Left lung (tissue), 10 donors: Measurements from ENCODE around the gene CACNA1C. TPM values are rescaled to one million over a fixed set of nuclear protein-coding genes. Genes with fewer than 3 reads are reported as not detected.

ENCODE experiments used
- ATAC-seq: fragments of 200-7000 bp; cut with Tn5 transposase; one replicate; pipeline ENCODE4 v1.9.1; 2020; ENCODE audit warnings: moderate library complexity
- DNase-seq, 4 donors: peaks; one replicate each; pipeline ENCODE4 v3.0.0-alpha.2; 2013 to 2020
- H3K27ac ChIP-seq, 2 donors: fragments of 200-600 bp; sonication (generic) in 1 of 2; one replicate each; pipeline versions ENCODE4 v1.5.0 to v1.8.0; 2020 to 2021
- H3K27me3 ChIP-seq, 2 donors: fragments of 200-600 bp; sonication (generic) in 1 of 2; one replicate each; pipeline versions ENCODE4 v1.5.0 to v1.8.0; 2020 to 2021
- H3K36me3 ChIP-seq, 2 donors: fragments of 200-600 bp; sonication (generic) in 1 of 2; one replicate each; pipeline versions ENCODE4 v1.5.0 to v1.8.0; 2020 to 2021
- H3K4me1 ChIP-seq, 2 donors: fragments of 200-600 bp; one replicate each; pipeline ENCODE4 v1.8.0; 2021
- H3K4me3 ChIP-seq, 2 donors: fragments of 200-600 bp; sonication (generic) in 1 of 2; one replicate each; pipeline versions ENCODE4 v1.5.0 to v1.8.0; 2020 to 2021; ENCODE audit warnings: mild to moderate bottlenecking in 1 of 2
- H3K9me3 ChIP-seq, 2 donors: fragments of 200-600 bp; sonication (generic) in 1 of 2; one replicate each; pipeline versions ENCODE4 v1.5.0 to v1.8.0; 2020 to 2021
- intact Hi-C, 2 donors: fragments of 100-400 bp; cut with DNase I; formaldehyde crosslinking; loops; one replicate each; pipeline versions ENCODE4 v1.11.2 to v1.14.2; 2022
- polyA plus RNA-seq, 6 donors: library from polyadenylated mRNA; unstranded; fragments of 120-200 nt; gene quantifications; one replicate each; pipeline ENCODE4 v1.2.1, GENCODE V29; 2013; ENCODE audit not compliant: insufficient read length in 6 of 6
- total RNA-seq, 2 donors: library from RNA; stranded (reverse); fragmentation: NEBNext Ultra II Directional; extraction: Animal tissue kit (Norgen Biotek cat#: 25700); gene quantifications; one replicate each; pipeline ENCODE4 v1.2.1, GENCODE V29; 2021
- TF ChIP-seq, protein P1 (sequence below), 2 donors: fragments of 200-600 bp; sonication (generic) in 1 of 2; IDR thresholded peaks; one replicate each; pipeline versions ENCODE4 v1.5.0 to v1.8.0; 2021; ENCODE audit warnings: antibody characterized with exemption in 2 of 2
- donor health status: DM: no; HTN: yes; CAD: no.
- donor health status: DM: no; HTN: no; CAD: no.

CACNA1C gene
- total and polyA plus RNA-seq, 8 donors = 11.9 to 21.9 (median 14.2) TPM

DNA sequence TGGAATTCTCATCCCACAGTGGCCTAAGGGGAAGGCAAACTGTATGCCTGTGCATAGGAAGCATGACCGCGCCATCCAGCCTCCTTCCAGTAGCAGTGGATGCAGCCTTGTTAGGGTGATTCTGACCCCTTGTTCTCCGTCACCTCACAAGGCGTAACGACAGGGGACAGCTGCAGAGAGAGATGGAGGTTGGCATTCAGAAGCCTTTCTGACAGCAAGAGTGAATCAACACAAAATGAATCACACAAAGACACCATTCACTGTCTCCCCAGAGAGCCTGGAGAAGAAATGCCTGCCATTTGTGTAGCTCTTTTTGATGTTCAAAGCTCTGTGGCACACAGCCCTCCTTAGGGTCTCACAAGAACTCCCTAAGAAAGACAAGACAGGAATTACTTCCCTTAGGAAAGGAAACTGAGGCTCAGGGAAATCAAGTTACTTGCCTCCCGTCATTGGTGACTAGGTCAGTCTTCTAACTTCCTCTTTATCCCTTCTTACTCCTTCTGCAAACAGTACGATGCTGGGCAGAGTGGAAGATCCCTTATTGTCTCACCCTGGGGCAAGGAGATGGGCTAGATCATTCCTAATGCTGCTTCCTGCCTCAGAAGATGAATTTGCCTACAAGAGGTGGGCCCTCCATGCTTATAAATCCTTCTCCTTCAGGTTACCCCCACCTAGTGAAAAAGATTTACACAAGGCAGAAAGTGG is 280.9 kb downstream of the CACNA1C start:
- Histone ChIP-seq H3K4me1 (peaks cover 4 to 51% of the 10 kb centered on the region in 2 donors), H3K27me3 (no peaks in the 10 kb centered on the region), H3K9me3 (no peaks in the 10 kb centered on the region), H3K36me3 (no peaks in the 10 kb centered on the region), H3K27ac (no peak overlapping the region), H3K4me3 (no peak overlapping the region)
- TF ChIP-seq, protein P1, sequence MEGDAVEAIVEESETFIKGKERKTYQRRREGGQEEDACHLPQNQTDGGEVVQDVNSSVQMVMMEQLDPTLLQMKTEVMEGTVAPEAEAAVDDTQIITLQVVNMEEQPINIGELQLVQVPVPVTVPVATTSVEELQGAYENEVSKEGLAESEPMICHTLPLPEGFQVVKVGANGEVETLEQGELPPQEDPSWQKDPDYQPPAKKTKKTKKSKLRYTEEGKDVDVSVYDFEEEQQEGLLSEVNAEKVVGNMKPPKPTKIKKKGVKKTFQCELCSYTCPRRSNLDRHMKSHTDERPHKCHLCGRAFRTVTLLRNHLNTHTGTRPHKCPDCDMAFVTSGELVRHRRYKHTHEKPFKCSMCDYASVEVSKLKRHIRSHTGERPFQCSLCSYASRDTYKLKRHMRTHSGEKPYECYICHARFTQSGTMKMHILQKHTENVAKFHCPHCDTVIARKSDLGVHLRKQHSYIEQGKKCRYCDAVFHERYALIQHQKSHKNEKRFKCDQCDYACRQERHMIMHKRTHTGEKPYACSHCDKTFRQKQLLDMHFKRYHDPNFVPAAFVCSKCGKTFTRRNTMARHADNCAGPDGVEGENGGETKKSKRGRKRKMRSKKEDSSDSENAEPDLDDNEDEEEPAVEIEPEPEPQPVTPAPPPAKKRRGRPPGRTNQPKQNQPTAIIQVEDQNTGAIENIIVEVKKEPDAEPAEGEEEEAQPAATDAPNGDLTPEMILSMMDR (IDR thresholded peaks at IDR 0.05) = no peak
- ATAC-seq (no peak), DNase-seq (no peak)
- intact Hi-C loops = no loop called here

DNA sequence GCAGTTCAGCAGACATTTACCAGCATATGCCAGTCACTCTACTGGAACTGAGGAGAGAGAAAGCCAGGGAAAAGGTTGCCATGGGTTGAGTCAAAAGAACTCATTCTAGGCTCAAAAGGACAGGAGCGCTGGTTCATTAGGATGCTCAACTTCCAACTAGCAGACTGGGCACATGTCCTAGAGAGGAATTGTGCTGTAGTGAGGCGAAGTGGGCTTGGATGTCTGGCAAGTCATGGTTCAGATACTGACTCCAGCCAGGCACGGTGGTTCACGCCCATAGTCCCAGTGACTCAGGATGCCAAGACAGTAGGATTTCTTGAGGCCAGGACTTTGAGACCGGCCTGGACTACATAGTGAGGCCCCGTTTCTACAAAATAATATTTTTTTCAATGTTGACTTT is 281.5 kb downstream of the CACNA1C start:
- intact Hi-C loops = no loop called here
- Histone ChIP-seq H3K27me3 (no peaks in the 10 kb centered on the region), H3K36me3 (no peaks in the 10 kb centered on the region), H3K4me3 (no peak overlapping the region), H3K4me1 (peaks cover 4 to 58% of the 10 kb centered on the region in 2 donors), H3K27ac (no peak overlapping the region), H3K9me3 (no peaks in the 10 kb centered on the region)
- no peak for DNase-seq
- TF ChIP-seq, protein P1 (IDR thresholded peaks at IDR 0.05) = no peak
- no peak for ATAC-seq

DNA sequence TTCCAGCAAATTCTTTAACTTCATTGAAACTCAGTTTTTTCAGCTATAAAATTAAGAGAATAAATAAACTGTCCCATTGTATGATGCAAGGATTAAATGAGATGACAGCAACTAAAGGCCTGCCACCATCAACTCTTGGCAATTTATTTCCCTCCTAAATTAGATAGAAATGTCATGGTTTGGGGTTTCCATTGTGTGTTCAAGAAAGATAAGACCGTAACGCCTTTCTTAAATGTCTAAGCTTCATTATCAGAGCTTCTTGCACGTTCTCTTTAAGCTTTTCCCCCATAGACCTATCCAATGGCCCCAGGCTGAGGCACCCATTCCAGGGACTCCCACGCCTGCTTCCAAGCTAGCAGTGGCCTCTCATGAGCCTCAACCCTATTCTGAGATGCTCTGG is 281.9 kb downstream of the CACNA1C start:
- ATAC-seq (no peak), DNase-seq (no peak)
- H3K9me3 ChIP-seq = no peaks in the 10 kb centered on the region
- intact Hi-C loops = no loop called here
- no peaks in the 10 kb centered on the region for H3K27me3 ChIP-seq
- H3K4me1 ChIP-seq = peaks cover 4 to 60% of the 10 kb centered on the region in 2 donors
- TF ChIP-seq, protein P1 (IDR thresholded peaks at IDR 0.05) = no peak
- no peak overlapping the region for H3K4me3 ChIP-seq
- H3K27ac ChIP-seq = no peak overlapping the region
- no peaks in the 10 kb centered on the region for H3K36me3 ChIP-seq

GRCh38 chr12:2335109-2335508 is 282.3 kb downstream of the CACNA1C start:
- ATAC-seq (no peak), DNase-seq (no peak)
- H3K9me3 ChIP-seq = no peaks in the 10 kb centered on the region
- H3K27me3 ChIP-seq = no peaks in the 10 kb centered on the region
- no peak overlapping the region for H3K4me3 ChIP-seq
- TF ChIP-seq, protein P1 (IDR thresholded peaks at IDR 0.05) = no peak
- H3K27ac ChIP-seq = no peak overlapping the region
- intact Hi-C loops = no loop called here
- H3K4me1 ChIP-seq = peaks cover 4 to 60% of the 10 kb centered on the region in 2 donors
- H3K36me3 ChIP-seq = no peaks in the 10 kb centered on the region

DNA sequence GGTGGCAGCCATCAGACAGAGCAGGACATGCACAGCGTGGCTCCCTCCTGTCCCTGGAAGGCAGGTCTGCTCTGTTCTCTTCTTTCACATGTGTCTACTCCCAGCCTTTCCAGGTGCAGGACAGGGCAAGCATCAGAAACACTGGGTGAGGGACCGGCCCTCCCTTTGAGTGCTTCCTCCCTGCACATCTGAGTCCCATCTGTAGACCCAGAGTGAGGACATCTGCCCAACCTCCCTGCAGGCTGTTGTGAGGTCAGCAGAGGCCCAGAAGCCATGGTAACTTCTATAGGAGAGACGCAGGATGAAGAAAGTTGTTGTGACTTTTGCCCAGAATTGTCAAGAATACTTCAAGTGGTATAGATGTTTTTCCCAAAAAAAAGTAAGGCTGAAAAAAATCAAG is 282.7 kb downstream of the CACNA1C start:
- Histone ChIP-seq H3K27ac (peak overlapping the region in 1 of 2 donors; percentile 69), H3K4me1 (peaks cover 4 to 60% of the 10 kb centered on the region in 2 donors), H3K36me3 (no peaks in the 10 kb centered on the region), H3K9me3 (no peaks in the 10 kb centered on the region), H3K27me3 (no peaks in the 10 kb centered on the region), H3K4me3 (no peak overlapping the region)
- intact Hi-C loops = no loop called here
- TF ChIP-seq, protein P1 (IDR thresholded peaks at IDR 0.05) = no peak
- ATAC-seq = no peak
- DNase-seq = no peak
